Measurements from ENCODE around the gene PDCD10. TPM values are rescaled to one million over a fixed set of nuclear protein-coding genes. Genes with fewer than 3 reads are reported as not detected.

PDCD10 gene
- polyA plus RNA-seq, 1 of the 3 experiments (the other 2 are of a cell fraction), result 29.0 TPM

GRCh38 chr3:167649746-167650145, 84.9 kb downstream of the PDCD10 start:
- no peak overlapping the region for H3K4me2 ChIP-seq
- H3K9ac ChIP-seq, result no peak overlapping the region
- no peak for TF ChIP-seq TEAD4 (IDR thresholded peaks at IDR 0.05; ENCODE audit: borderline replicate concordance, insufficient read depth)
- TF ChIP-seq ELF1 (IDR thresholded peaks at IDR 0.05), result no peak
- TF ChIP-seq RXRA (IDR thresholded peaks at IDR 0.05; ENCODE audit: borderline replicate concordance, low read depth), result no peak
- TF ChIP-seq FOSL2 (IDR thresholded peaks at IDR 0.05; ENCODE audit: borderline replicate concordance, low read depth), result no peak
- TF ChIP-seq TAF1 (IDR thresholded peaks at IDR 0.05; ENCODE audit: borderline replicate concordance, low read depth, low read length), result no peak
- TF ChIP-seq MAX (IDR thresholded peaks at IDR 0.05; ENCODE audit: low read depth), result no peak
- no peak for TF ChIP-seq NRF1 (IDR thresholded peaks at IDR 0.05; ENCODE audit: low read depth, low read length)
- TF ChIP-seq MXI1 (IDR thresholded peaks at IDR 0.05; ENCODE audit: low read depth, low read length), result no peak
- TF ChIP-seq FOXM1 (IDR thresholded peaks at IDR 0.05; ENCODE audit: low read depth), result no peak
- TF ChIP-seq NFIC (IDR thresholded peaks at IDR 0.05; ENCODE audit: borderline replicate concordance), result no peak
- TF ChIP-seq YY1 (IDR thresholded peaks at IDR 0.05; ENCODE audit: low read depth), result no peak
- no peak for TF ChIP-seq GABPA (IDR thresholded peaks at IDR 0.05; ENCODE audit: low read depth)
- TF ChIP-seq USF1 (IDR thresholded peaks at IDR 0.05; ENCODE audit: borderline replicate concordance, low read depth), result no peak
- TF ChIP-seq RFX5 (IDR thresholded peaks at IDR 0.05; ENCODE audit: low read length), result no peak
- TF ChIP-seq JUND (IDR thresholded peaks at IDR 0.05), result no peak
- TF ChIP-seq REST (IDR thresholded peaks at IDR 0.05; ENCODE audit: low read depth, low read length), result no peak
- no peak for TF ChIP-seq POLR2AphosphoS5 (IDR thresholded peaks at IDR 0.05; ENCODE audit: low read depth, low read length)
- TF ChIP-seq RCOR1 (IDR thresholded peaks at IDR 0.05; ENCODE audit: low read length), result no peak
- no peak for TF ChIP-seq GATA2 (CRISPR knock-in tag; IDR thresholded peaks at IDR 0.05)
- no peaks in the 10 kb centered on the region for H3K27me3 ChIP-seq (ENCODE audit: insufficient read depth)
- H3K36me3 ChIP-seq (replicated peaks in 1 of 2; ENCODE audit: control insufficient read depth in 1 of 2, insufficient read depth in 2 of 2, low read length in 1 of 2), result no peaks in the 10 kb centered on the region
- no peaks in the 10 kb centered on the region for H3K4me1 ChIP-seq (ENCODE audit: control insufficient read depth in 1 of 2, insufficient read depth in 2 of 2, low read depth in 1 of 2, low read length in 1 of 2)
- no peak for DNase-seq
- no peaks in the 10 kb centered on the region for H3K9me3 ChIP-seq
- ChIA-PET POLR2A (no interaction called here), CTCF (interaction anchor here (0.8 kb wide), 1 partner anchor 19 kb away, joined by 3 read pairs; no protein-coding TSS in a partner anchor)
- H3K9me2 ChIP-seq, result no peaks in the 10 kb centered on the region
- H3K27ac ChIP-seq (ENCODE audit: low read depth in 2 of 2, low read length in 1 of 2), result no peak overlapping the region
- no peaks in the 10 kb centered on the region for H3F3A ChIP-seq (replicated peaks; ENCODE audit: insufficient read depth)
- WGBS (ENCODE audit: low lambda C conversion rate), result 0% methylated on average over 1 of the region's 1 CpG
- no peak overlapping the region for H3K4me3 ChIP-seq (ENCODE audit: low read depth in 2 of 2, low read length in 1 of 2)
- H3K79me2 ChIP-seq (ENCODE audit: insufficient read depth), result no peaks in the 10 kb centered on the region
- no peaks in the 10 kb centered on the region for H4K20me1 ChIP-seq (ENCODE audit: insufficient read depth)
- H2AFZ ChIP-seq (ENCODE audit: low read depth), result no peak overlapping the region
